ENCODE measurements around the gene ARRDC1. TPM values are rescaled to one million over a fixed set of nuclear protein-coding genes. Genes with fewer than 3 reads are reported as not detected.
A peak's percentile ranks its signal among the peaks of the same experiment; 100 is the strongest.

Gene ARRDC1
- total RNA-seq, 2 donors from 2014 or later, result 78.1 to 93.6 TPM

- WGBS, 2 donors, result 25 to 28% methylated on average over 19 to 24 of the region's 49 CpGs
- no peaks in the 10 kb centered on the region for H3K36me3 ChIP-seq (replicated peaks in 1 of 2; ENCODE audit: insufficient read depth in 1 of 2, low read depth in 2 of 2)
- H3K9me3 ChIP-seq, result no peaks in the 10 kb centered on the region
- peak in 2 of 4 donors; percentile 21 to 31 for DNase-seq
- peak overlapping the region; percentile 12 to 25 for H3K4me3 ChIP-seq
- no peak for TF ChIP-seq POLR2A (IDR thresholded peaks at IDR 0.05)
- no peak for TF ChIP-seq CTCF (IDR thresholded peaks at IDR 0.05)
- no peaks in the 10 kb centered on the region for H3K27me3 ChIP-seq
- peaks cover 28% of the 10 kb centered on the region for H3K4me1 ChIP-seq
- peak overlapping the region in 3 of 4 donors; percentile 51 to 76 (median 72) for H3K27ac ChIP-seq
- intact Hi-C loops (cut with DNase I), result no loop called here
- no peak for ATAC-seq
Observed at GRCh38 chr9:137604345-137605086, 970 bp upstream of the ARRDC1 start.

- TF ChIP-seq POLR2A (IDR thresholded peaks at IDR 0.05) (no peak), CTCF (IDR thresholded peaks at IDR 0.05) (no peak)
- intact Hi-C loops (cut with DNase I), result no loop called here
- 0% methylated on average over 23 of the region's 57 CpGs; no CpG with 5 or more reads in 1 of the 2 donors for WGBS, 2 donors
Observed at GRCh38 chr9:137606005-137606621, 627 bp downstream of the ARRDC1 start.

GRCh38 chr9:137606734-137607138 is 1.2 kb downstream of the ARRDC1 start:
- intact Hi-C loops (cut with DNase I), result no loop called here

More at GRCh38 chr9:137606005-137606621, 627 bp downstream of the ARRDC1 start:
- DNase-seq, result peak; percentile 64 to 79 (median 70)
- H3K4me1 ChIP-seq, result peaks cover 37% of the 10 kb centered on the region
- no peaks in the 10 kb centered on the region for H3K36me3 ChIP-seq (replicated peaks in 1 of 2; ENCODE audit: insufficient read depth in 1 of 2, low read depth in 2 of 2)
- H3K9me3 ChIP-seq, result no peaks in the 10 kb centered on the region
- peak overlapping the region; percentile 24 to 64 for H3K4me3 ChIP-seq
- ATAC-seq, result peak; percentile 28
- H3K27ac ChIP-seq, result peak overlapping the region; percentile 83 to 98 (median 94)
- no peaks in the 10 kb centered on the region for H3K27me3 ChIP-seq

GRCh38 chr9:137607141-137607857 is 1.8 kb downstream of the ARRDC1 start:
- no peak for TF ChIP-seq CTCF (IDR thresholded peaks at IDR 0.05)
- no peak for TF ChIP-seq POLR2A (IDR thresholded peaks at IDR 0.05)
- Histone ChIP-seq H3K36me3 (replicated peaks in 1 of 2; ENCODE audit: insufficient read depth in 1 of 2, low read depth in 2 of 2) (no peaks in the 10 kb centered on the region), H3K27me3 (no peaks in the 10 kb centered on the region), H3K9me3 (no peaks in the 10 kb centered on the region), H3K27ac (peak overlapping the region; percentile 83 to 98 (median 94)), H3K4me3 (peak overlapping the region in 1 of 2 donors; percentile 24), H3K4me1 (peaks cover 49% of the 10 kb centered on the region)
- DNase-seq (peak in 1 of 4 donors; percentile 35), ATAC-seq (no peak)
- WGBS, 2 donors, result 20 to 21% methylated on average over 14 to 17 of the region's 17 CpGs
- intact Hi-C loops (cut with DNase I), result no loop called here

More at GRCh38 chr9:137606734-137607138, 1.2 kb downstream of the ARRDC1 start:
- H3K36me3 ChIP-seq (replicated peaks in 1 of 2; ENCODE audit: insufficient read depth in 1 of 2, low read depth in 2 of 2), result no peaks in the 10 kb centered on the region
- H3K4me3 ChIP-seq, result peak overlapping the region; percentile 24 to 64
- WGBS, 2 donors, result 11 to 12% methylated on average over 13 of the region's 13 CpGs
- ATAC-seq (no peak), DNase-seq (peak in 3 of 4 donors; percentile 24 to 38 (median 29))
- no peaks in the 10 kb centered on the region for H3K27me3 ChIP-seq
- no peaks in the 10 kb centered on the region for H3K9me3 ChIP-seq
- H3K4me1 ChIP-seq, result peaks cover 44% of the 10 kb centered on the region
- TF ChIP-seq POLR2A (IDR thresholded peaks at IDR 0.05) (no peak), CTCF (IDR thresholded peaks at IDR 0.05) (no peak)
- H3K27ac ChIP-seq, result peak overlapping the region; percentile 83 to 98 (median 94)
